Smooth muscle cell of the umbilical artery (primary cell): Measurements from ENCODE around the gene CCDC33. TPM values are rescaled to one million over a fixed set of nuclear protein-coding genes. Genes with fewer than 3 reads are reported as not detected.

Experiments used
- total RNA-seq: library from RNA; depleted of rRNA; stranded (reverse); fragments of >200 nt; gene quantifications from 2 replicates; pipeline ENCODE4 v1.2.3, GENCODE V29; 2014

Gene CCDC33
- total RNA-seq: 0.28 and 0.30 TPM in 2 replicates

GRCh38 chr15:74235962-74236361 is at the start of gene CCDC33:
CCDC33 (plus strand) TSS chr15:74236326; CDS start chr15:74236720, 394 bp downstream.

DNA sequence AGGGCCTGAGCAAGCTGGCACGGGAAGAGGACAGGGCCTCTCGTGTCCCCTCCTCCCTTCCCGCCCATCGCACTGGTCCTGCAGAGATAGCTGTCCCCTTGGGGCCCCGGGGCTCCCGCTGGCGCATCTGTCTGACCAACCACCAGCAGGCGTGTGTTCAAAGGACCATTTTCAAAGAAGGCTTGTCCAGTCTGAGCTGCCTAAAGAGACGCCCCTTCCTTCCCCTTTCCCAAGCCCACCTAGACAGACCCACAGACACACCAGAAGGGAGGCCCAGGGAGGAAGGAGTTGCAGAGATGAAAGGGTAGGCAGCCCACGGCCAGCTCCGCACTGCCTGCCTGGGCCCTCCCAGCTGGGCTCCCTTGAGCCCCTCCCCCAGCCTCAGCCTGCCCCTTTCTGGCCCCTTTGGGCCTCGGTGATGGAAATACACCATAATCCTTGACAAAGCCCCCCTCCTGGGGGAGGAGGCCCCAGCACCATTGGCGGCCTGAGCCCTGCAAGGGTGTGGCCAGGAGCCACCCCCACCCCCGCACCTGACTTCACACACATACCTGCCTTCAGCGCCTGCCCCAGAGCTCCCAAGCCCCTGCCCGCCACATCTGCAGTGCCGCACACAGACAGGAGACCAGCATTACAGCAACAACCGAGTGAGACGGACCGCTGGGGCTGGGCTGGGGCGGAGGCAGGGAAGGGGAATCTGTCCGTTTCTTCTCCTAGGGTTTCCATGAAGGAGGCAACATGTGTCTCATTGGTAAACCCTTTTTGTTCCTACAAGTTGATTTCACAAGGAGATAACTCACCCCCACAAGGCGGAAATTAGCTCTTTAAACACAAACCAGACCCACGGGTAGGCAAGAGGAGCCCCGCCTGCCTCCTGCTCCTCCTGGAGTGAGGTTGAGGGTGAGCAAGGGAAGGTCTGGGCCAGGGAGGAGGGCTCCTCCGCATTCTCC is 33.4 kb upstream of the CCDC33 start, which contains the start of gene STRA6:
TSS of gene STRA6 (minus strand) at position 336 of the 950 bp plus-strand sequence. CDS start 520 bp downstream, outside the sequence.

GRCh38 chr15:74367296-74367854 is 131.2 kb downstream of the CCDC33 start, which contains the start of gene CYP11A1:
CYP11A1 (minus strand) TSS chr15:74367646; CDS start chr15:74367585, 61 bp downstream.

Other genes with a start within 250 kb of the CCDC33 start
- 14.6 and 16.2 TPM in 2 replicates for gene STOML1, start 244.0 kb upstream of the CCDC33 start, total RNA-seq
- 34.7 and 61.3 TPM in 2 replicates for gene PML, start 241.6 kb upstream of the CCDC33 start, total RNA-seq
- gene GOLGA6A, start 153.8 kb upstream of the CCDC33 start, total RNA-seq: not detected in 2 replicates
- 0.60 TPM in 1 of 2 replicates, not detected in the other for gene ISLR2, start 105.7 kb upstream of the CCDC33 start, total RNA-seq
- 5.3 and 10.4 TPM in 2 replicates for gene ISLR, start 62.6 kb upstream of the CCDC33 start, total RNA-seq
- gene STRA6, start 33.5 kb upstream of the CCDC33 start, total RNA-seq: 30.3 and 47.2 TPM in 2 replicates
- under 0.01 TPM in 1 of 2 replicates, not detected in the other for gene CYP11A1, start 131.3 kb downstream of the CCDC33 start, total RNA-seq
- gene SEMA7A, start 197.6 kb downstream of the CCDC33 start, total RNA-seq: 35.0 and 86.9 TPM in 2 replicates
- 24.9 and 27.5 TPM in 2 replicates for gene UBL7, start 224.8 kb downstream of the CCDC33 start, total RNA-seq